ENCODE data around the gene CELSR1. TPM values are rescaled to one million over a fixed set of nuclear protein-coding genes. Genes with fewer than 3 reads are reported as not detected.

Gene CELSR1
- total RNA-seq, 1 experiment from 2014 or later: 22.6 TPM

DNA sequence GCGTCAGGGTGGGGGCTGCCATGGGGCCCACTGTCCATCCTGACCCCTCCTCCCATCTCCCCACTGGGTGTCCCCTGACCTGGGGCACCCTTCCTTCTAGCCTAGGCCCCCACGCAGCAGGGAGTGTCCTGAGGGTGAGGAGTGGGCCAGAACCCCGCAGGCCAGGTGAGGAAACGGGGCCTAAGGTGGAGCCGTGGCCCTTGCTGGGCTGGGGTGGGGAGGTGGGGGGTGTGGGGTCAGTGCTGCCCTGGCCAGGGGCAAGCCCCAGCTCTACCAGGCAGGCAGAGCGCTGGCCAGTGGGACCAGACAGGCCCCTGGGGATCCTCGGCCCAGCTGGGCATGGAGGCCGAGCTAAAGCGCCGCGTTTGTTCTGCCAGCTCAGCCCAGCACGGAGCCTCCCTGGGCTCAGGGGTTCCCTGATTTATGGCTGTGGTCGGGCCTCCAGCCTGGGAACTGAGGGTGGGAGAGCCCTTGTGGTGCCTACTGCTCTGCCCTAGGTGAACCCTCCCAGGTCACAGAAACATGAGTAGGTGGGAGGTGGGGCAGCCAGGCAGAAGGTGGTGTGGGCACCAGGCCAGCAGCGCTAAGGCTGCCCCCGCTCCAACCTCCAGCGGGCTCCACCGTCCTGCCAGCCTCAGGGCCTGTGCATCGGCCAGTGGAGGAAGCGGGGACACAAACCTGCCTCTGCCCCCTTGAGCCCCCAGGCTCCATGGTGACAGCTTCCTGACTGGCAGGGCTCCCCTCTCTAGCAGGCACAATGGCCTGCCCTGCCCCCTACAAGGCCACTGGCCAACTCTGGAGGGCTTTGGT is 179.5 kb downstream of the CELSR1 start:
- H2AK5ac ChIP-seq (ENCODE audit: insufficient read length, low read length): no peak overlapping the region
- no peak overlapping the region for H3K18ac ChIP-seq (ENCODE audit: insufficient read length, low read depth, low read length)
- no CpG with 5 or more reads among the region's 19 CpGs for WGBS (ENCODE audit: extremely low coverage, insufficient read length, low lambda C conversion rate)
- no peak overlapping the region for H3K23ac ChIP-seq (ENCODE audit: insufficient read length, low read depth, low read length)
- no peak overlapping the region for H4K91ac ChIP-seq (ENCODE audit: insufficient read length, low read depth, low read length)
- H4K20me1 ChIP-seq (ENCODE audit: control insufficient read depth, insufficient read depth, insufficient read length): no peaks in the 10 kb centered on the region
- H2BK12ac ChIP-seq (ENCODE audit: insufficient read length, low read depth, low read length): no peak overlapping the region
- H2AFZ ChIP-seq (ENCODE audit: low read length): no peak overlapping the region
- H3K9me3 ChIP-seq (ENCODE audit: control insufficient read depth, low read depth, low read length): no peaks in the 10 kb centered on the region
- DNase-seq: no peak
- H4K5ac ChIP-seq (ENCODE audit: insufficient read length, low read depth, low read length): no peak overlapping the region
- no peak overlapping the region for H2BK5ac ChIP-seq (ENCODE audit: insufficient read length, low read length)
- no peak overlapping the region for H3K4me3 Mint-ChIP-seq
- H3K27me3 ChIP-seq (ENCODE audit: insufficient read depth, low read length): no peaks in the 10 kb centered on the region
- no peak overlapping the region for H3K14ac ChIP-seq (ENCODE audit: insufficient read depth, low read length)
- H3K23me2 ChIP-seq (ENCODE audit: insufficient read length, low read depth, low read length, poor library complexity, severe bottlenecking): no peaks in the 10 kb centered on the region
- H2BK20ac ChIP-seq (ENCODE audit: low read depth, low read length, poor library complexity, severe bottlenecking): no peak overlapping the region
- H3K36me3 Mint-ChIP-seq (ENCODE audit: insufficient read depth in 1 of 3, low read depth in 3 of 3): peaks cover 18 to 69% (median 53%) of the 10 kb centered on the region in 3 experiments; a peak in 6 of 7 replicates
- no peak overlapping the region for H3K4me2 ChIP-seq (ENCODE audit: insufficient read depth, insufficient read length, low read length)
- H2BK15ac ChIP-seq (ENCODE audit: low read depth, low read length): no peak overlapping the region
- H3K79me1 ChIP-seq (ENCODE audit: insufficient read depth, low read depth, low read length, poor library complexity, severe bottlenecking): no peaks in the 10 kb centered on the region
- H3K4me1 ChIP-seq (ENCODE audit: insufficient read depth, low read length): no peaks in the 10 kb centered on the region; the same call in 1 of the 2 replicates
- no peak overlapping the region for H3K4ac ChIP-seq (ENCODE audit: low read depth, low read length)
- H3K4me1 Mint-ChIP-seq: no peaks in the 10 kb centered on the region; a peak in 1 of 4 replicates
- no peak overlapping the region for H3K56ac ChIP-seq (ENCODE audit: insufficient read length, low read depth, low read length)
- no peak overlapping the region for H3K9ac ChIP-seq (ENCODE audit: extremely low read depth, insufficient read length, low read length)
- no peaks in the 10 kb centered on the region; the same call in 1 of the 2 replicates for H3K27me3 Mint-ChIP-seq (ENCODE audit: low read depth)
- no peak overlapping the region for H3K27ac ChIP-seq (ENCODE audit: insufficient read length, low read depth, low read length)
- no peak overlapping the region for H2BK120ac ChIP-seq (ENCODE audit: low read depth, low read length, poor library complexity, severe bottlenecking)
- H3K79me2 ChIP-seq (ENCODE audit: insufficient read depth, low read length): no peaks in the 10 kb centered on the region
- TF ChIP-seq, protein P1, sequence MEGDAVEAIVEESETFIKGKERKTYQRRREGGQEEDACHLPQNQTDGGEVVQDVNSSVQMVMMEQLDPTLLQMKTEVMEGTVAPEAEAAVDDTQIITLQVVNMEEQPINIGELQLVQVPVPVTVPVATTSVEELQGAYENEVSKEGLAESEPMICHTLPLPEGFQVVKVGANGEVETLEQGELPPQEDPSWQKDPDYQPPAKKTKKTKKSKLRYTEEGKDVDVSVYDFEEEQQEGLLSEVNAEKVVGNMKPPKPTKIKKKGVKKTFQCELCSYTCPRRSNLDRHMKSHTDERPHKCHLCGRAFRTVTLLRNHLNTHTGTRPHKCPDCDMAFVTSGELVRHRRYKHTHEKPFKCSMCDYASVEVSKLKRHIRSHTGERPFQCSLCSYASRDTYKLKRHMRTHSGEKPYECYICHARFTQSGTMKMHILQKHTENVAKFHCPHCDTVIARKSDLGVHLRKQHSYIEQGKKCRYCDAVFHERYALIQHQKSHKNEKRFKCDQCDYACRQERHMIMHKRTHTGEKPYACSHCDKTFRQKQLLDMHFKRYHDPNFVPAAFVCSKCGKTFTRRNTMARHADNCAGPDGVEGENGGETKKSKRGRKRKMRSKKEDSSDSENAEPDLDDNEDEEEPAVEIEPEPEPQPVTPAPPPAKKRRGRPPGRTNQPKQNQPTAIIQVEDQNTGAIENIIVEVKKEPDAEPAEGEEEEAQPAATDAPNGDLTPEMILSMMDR (conservative IDR thresholded peaks at IDR 0.05): no peak
- H3K9me3 Mint-ChIP-seq: peaks cover 2 to 8% of the 10 kb centered on the region in 2 experiments; a peak in 2 of 5 replicates
- H3K27ac Mint-ChIP-seq: no peak overlapping the region
- H4K8ac ChIP-seq (replicated peaks; ENCODE audit: insufficient read length, low read depth, low read length): no peak overlapping the region
- no peak overlapping the region for H3T11ph ChIP-seq (ENCODE audit: low read length)

All from H9 (cell line).